SIG-M5 treated with dmso at 0.1 percent for 504 hours (cell line): Measurements from ENCODE around the gene RFX4.
"Not testable (repeated sequence)": the region's sequence is repeated elsewhere in the genome, so short reads cannot be mapped to it uniquely, and the experiment has no call there.

Experiments used
- DNase-seq: peaks from one replicate; lab custom pipeline; 2025; ENCODE audit not compliant: unreplicated experiment; lab: John Stamatoyannopoulos, UW

Gene RFX4

GRCh38 chr12:106687672-106688071 is 104.9 kb downstream of the RFX4 start:
- no peak for DNase-seq

- no peak for DNase-seq
Measured at GRCh38 chr12:106690569-106691305, 107.9 kb downstream of the RFX4 start.

- DNase-seq = not testable (repeated sequence)
Measured at GRCh38 chr12:106692033-106692432, 109.2 kb downstream of the RFX4 start.

GRCh38 chr12:106692896-106693820 is 110.4 kb downstream of the RFX4 start:
- DNase-seq = no peak

GRCh38 chr12:106696071-106696470 is 113.3 kb downstream of the RFX4 start:
- DNase-seq = no peak

GRCh38 chr12:106696681-106697417 is 114.0 kb downstream of the RFX4 start:
- DNase-seq = no peak

GRCh38 chr12:106704081-106704480 is 121.3 kb downstream of the RFX4 start:
- DNase-seq = no peak

GRCh38 chr12:106705971-106706370 is 123.2 kb downstream of the RFX4 start:
- no peak for DNase-seq

- no peak for DNase-seq
Measured at GRCh38 chr12:106709068-106709511, 126.3 kb downstream of the RFX4 start.

- DNase-seq = no peak
Measured at GRCh38 chr12:106710143-106710893, 127.5 kb downstream of the RFX4 start.

GRCh38 chr12:106711316-106711715 is 128.5 kb downstream of the RFX4 start:
- DNase-seq = no peak

GRCh38 chr12:106712768-106713167 is 130.0 kb downstream of the RFX4 start:
- DNase-seq = no peak

GRCh38 chr12:106714926-106715325 is 132.1 kb downstream of the RFX4 start:
- no peak for DNase-seq

- DNase-seq = no peak
Measured at GRCh38 chr12:106715582-106715981, 132.8 kb downstream of the RFX4 start.

- DNase-seq = no peak
Measured at GRCh38 chr12:106717673-106718072, 134.9 kb downstream of the RFX4 start.

- no peak for DNase-seq
Measured at GRCh38 chr12:106719879-106720278, 137.1 kb downstream of the RFX4 start.

GRCh38 chr12:106720696-106721095 is 137.9 kb downstream of the RFX4 start:
- DNase-seq = no peak

- DNase-seq = no peak
Measured at GRCh38 chr12:106721915-106722314, 139.1 kb downstream of the RFX4 start.

- no peak for DNase-seq
Measured at GRCh38 chr12:106722837-106723236, 140.0 kb downstream of the RFX4 start.

GRCh38 chr12:106723416-106723815 is 140.6 kb downstream of the RFX4 start:
- no peak for DNase-seq

GRCh38 chr12:106724116-106724515 is 141.3 kb downstream of the RFX4 start:
- DNase-seq = no peak
